Adrenal gland (tissue), 12 donors: ENCODE results near the gene DACT2. TPM values are rescaled to one million over a fixed set of nuclear protein-coding genes. Genes with fewer than 3 reads are reported as not detected.

ENCODE experiments used
- DNase-seq, 7 donors: peaks; one replicate each; pipeline ENCODE4 v3.0.0-alpha.2; 2019 to 2020
- H3K27ac ChIP-seq, 5 donors: fragments of 200-600 bp; sonication (generic) in 4 of 5; 1 replicate in 3 of 5; 2 replicates in 2 of 5; pipeline versions ENCODE4 v1.5.1 to v1.8.0; 2016 to 2020; ENCODE audit warnings: mild to moderate bottlenecking in 1 of 5
- H3K27me3 ChIP-seq: fragments of 200-600 bp; 2 replicates; pipeline ENCODE4 v1.8.0; 2021
- H3K36me3 ChIP-seq, 2 donors: fragments of 200-600 bp; replicated peaks in 1 of 2; 1 replicate in 1 of 2; 2 replicates in 1 of 2; pipeline versions ENCODE4 v1.5.1 to v1.8.0; 2018 to 2022
- H3K4me1 ChIP-seq, 2 donors: fragments of 200-600 bp; replicated peaks in 1 of 2; 1 replicate in 1 of 2; 2 replicates in 1 of 2; pipeline versions ENCODE4 v1.5.1 to v1.8.0; 2018 to 2021
- H3K4me3 ChIP-seq, 4 donors: fragments of 200-600 bp; sonication (generic) in 3 of 4; one replicate each; pipeline ENCODE4 v1.5.1; 2016 to 2018
- H3K9me3 ChIP-seq, 3 donors: fragments of 200-600 bp; sonication (generic) in 1 of 3; replicated peaks in 1 of 3; 1 replicate in 2 of 3; 2 replicates in 1 of 3; pipeline versions ENCODE4 v1.5.1 to v1.8.0; 2016 to 2021
- CTCF ChIP-seq, 6 experiments: fragments of 450-650 bp in 4 of 6; fragments of 200-600 bp in 2 of 6; sonication (generic) in 1 of 6; IDR thresholded peaks; 1 replicate in 5 of 6; 2 replicates in 1 of 6; pipeline versions ENCODE4 v1.5.1 to v1.8.0; 2016 to 2021; ENCODE audit warnings: antibody characterized with exemption in 6 of 6, mild to moderate bottlenecking in 2 of 6, moderate library complexity in 1 of 6
- POLR2A ChIP-seq, 2 donors: fragments of 450-650 bp; IDR thresholded peaks; one replicate each; pipeline ENCODE4 v1.6.1; 2017; ENCODE audit warnings: antibody characterized with exemption in 2 of 2, mild to moderate bottlenecking in 2 of 2, moderate library complexity in 1 of 2
- WGBS, 4 donors: extraction: QIAGEN DNeasy Blood & Tissue Kit in 2 of 4; methylation state at CpG; one replicate each; pipeline versions ENCODE4 v1.1.5 to v1.1.7; 2013 to 2017; 5-methylcytosine and 5-hydroxymethylcytosine counted together
- intact Hi-C, 2 donors: fragments of 100-400 bp; cut with DNase I; formaldehyde crosslinking; loops; one replicate each; pipeline versions ENCODE4 v1.14.1 to v1.15.0; 2022 to 2023
- polyA plus RNA-seq, 3 donors: library from polyadenylated mRNA; stranded (reverse); fragments of 200-250 nt in 2 of 3; fragments of 350-450 nt in 1 of 3; fragmentation: Illumina TruSeq in 1 of 3; extraction: RNeasy Lipid Tissue Mini Kit (QIAGEN cat#74804) in 1 of 3; gene quantifications; one replicate each; pipeline ENCODE4 v1.2.3, GENCODE V29; 2013 to 2014
- total RNA-seq, 9 donors: library from RNA; depleted of rRNA in 4 of 9; stranded (reverse); fragments of >200 nt in 4 of 9; fragments of 120-200 nt in 1 of 9; fragmentation: NEBNext Ultra II Directional in 1 of 9; extraction: Animal tissue kit (Norgen Biotek cat#: 25700) in 1 of 9; gene quantifications; one replicate each; pipeline versions ENCODE4 v1.1.0 to v1.2.4, GENCODE V29; 2013 to 2023
- donor health status: healthy with polysubstance abuse.
- donor health status: Bipolar disorder and iron deficiency.
- donor health status: DM: yes; HTN: yes; CAD: no.
- donor health status: DM: no; HTN: no; CAD: no.
- donor health status: DM: no; HTN: no; CAD: no.
- donor health status: DM: yes; HTN: yes; CAD: no.

Gene DACT2
- total and polyA plus RNA-seq, 12 donors = 0.05 to 11.2 (median 2.8) TPM

GRCh38 chr6:168363811-168364792 lies 44.5 kb upstream of the DACT2 start:
- intact Hi-C loops = no loop called here
- no peaks in the 10 kb centered on the region for H3K9me3 ChIP-seq
- no peak overlapping the region for H3K4me3 ChIP-seq
- H3K4me1 ChIP-seq = peaks cover 0 to 5% of the 10 kb centered on the region in 2 donors
- DNase-seq = no peak
- 71 to 73% (median 71%) methylated on average over 12 to 13 of the region's 13 CpGs for WGBS, 4 donors
- TF ChIP-seq CTCF (IDR thresholded peaks at IDR 0.05) = no peak
- no peak for TF ChIP-seq POLR2A (IDR thresholded peaks at IDR 0.05)
- H3K27me3 ChIP-seq = no peaks in the 10 kb centered on the region
- H3K27ac ChIP-seq = no peak overlapping the region
- no peaks in the 10 kb centered on the region for H3K36me3 ChIP-seq

- Histone ChIP-seq H3K27me3 (no peaks in the 10 kb centered on the region), H3K27ac (no peak overlapping the region), H3K36me3 (no peaks in the 10 kb centered on the region), H3K4me3 (no peak overlapping the region), H3K4me1 (peaks cover 0 to 5% of the 10 kb centered on the region in 2 donors), H3K9me3 (no peaks in the 10 kb centered on the region)
- intact Hi-C loops = no loop called here
- TF ChIP-seq CTCF (IDR thresholded peaks at IDR 0.05) = no peak
- no peak for TF ChIP-seq POLR2A (IDR thresholded peaks at IDR 0.05)
- DNase-seq = no peak
- WGBS, 4 donors = 62 to 74% (median 67%) methylated on average over 3 of the region's 3 CpGs
These were observed 43.7 kb upstream of the DACT2 start for GRCh38 chr6:168363302-168363701.

GRCh38 chr6:168362276-168362990 lies 42.9 kb upstream of the DACT2 start:
- no peaks in the 10 kb centered on the region for H3K36me3 ChIP-seq
- intact Hi-C loops = no loop called here
- no peak for TF ChIP-seq CTCF (IDR thresholded peaks at IDR 0.05)
- TF ChIP-seq POLR2A (IDR thresholded peaks at IDR 0.05) = no peak
- H3K9me3 ChIP-seq = no peaks in the 10 kb centered on the region
- DNase-seq = no peak
- H3K4me3 ChIP-seq = no peak overlapping the region
- no peaks in the 10 kb centered on the region for H3K27me3 ChIP-seq
- WGBS, 4 donors = 81 to 92% (median 88%) methylated on average over 6 to 10 of the region's 10 CpGs
- no peak overlapping the region for H3K27ac ChIP-seq
- no peaks in the 10 kb centered on the region for H3K4me1 ChIP-seq

- no peaks in the 10 kb centered on the region for H3K4me1 ChIP-seq
- intact Hi-C loops = no loop called here
- H3K9me3 ChIP-seq = no peaks in the 10 kb centered on the region
- no peak overlapping the region for H3K4me3 ChIP-seq
- peak in 1 of 7 donors; percentile 36 for DNase-seq
- WGBS, 4 donors = 86 to 92% (median 87%) methylated on average over 9 of the region's 9 CpGs
- no peaks in the 10 kb centered on the region for H3K27me3 ChIP-seq
- TF ChIP-seq POLR2A (IDR thresholded peaks at IDR 0.05) = no peak
- TF ChIP-seq CTCF (IDR thresholded peaks at IDR 0.05) = no peak
- no peaks in the 10 kb centered on the region for H3K36me3 ChIP-seq
- H3K27ac ChIP-seq = no peak overlapping the region
These were observed 42.2 kb upstream of the DACT2 start for GRCh38 chr6:168361766-168362165.
